ENCODE measurements around the gene ALPK1. TPM values are rescaled to one million over a fixed set of nuclear protein-coding genes. Genes with fewer than 3 reads are reported as not detected.

The ALPK1 gene
- total RNA-seq, 1 experiment from 2014 or later: 0.17 TPM

- H2BK120ac ChIP-seq (ENCODE audit: low read depth, low read length, poor library complexity, severe bottlenecking): no peak overlapping the region
- H4K5ac ChIP-seq (ENCODE audit: insufficient read length, low read depth, low read length): no peak overlapping the region
- H3K27ac Mint-ChIP-seq: no peak overlapping the region
- H3K27ac ChIP-seq (ENCODE audit: insufficient read length, low read depth, low read length): no peak overlapping the region
- H4K91ac ChIP-seq (ENCODE audit: insufficient read length, low read depth, low read length): no peak overlapping the region
- no peak overlapping the region for H3K4ac ChIP-seq (ENCODE audit: low read depth, low read length)
- H3K56ac ChIP-seq (ENCODE audit: insufficient read length, low read depth, low read length): no peak overlapping the region
- no peaks in the 10 kb centered on the region for H3K23me2 ChIP-seq (ENCODE audit: insufficient read length, low read depth, low read length, poor library complexity, severe bottlenecking)
- no peaks in the 10 kb centered on the region for H3K27me3 ChIP-seq (ENCODE audit: insufficient read depth, low read length)
- H3K4me3 Mint-ChIP-seq: no peak overlapping the region
- H2BK12ac ChIP-seq (ENCODE audit: insufficient read length, low read depth, low read length): no peak overlapping the region
- no CpG with 5 or more reads among the region's 3 CpGs for WGBS (ENCODE audit: extremely low coverage, insufficient read length, low lambda C conversion rate)
- no peak overlapping the region for H2BK5ac ChIP-seq (ENCODE audit: insufficient read length, low read length)
- no peak overlapping the region for H3K4me2 ChIP-seq (ENCODE audit: insufficient read depth, insufficient read length, low read length)
- H3K14ac ChIP-seq (ENCODE audit: insufficient read depth, low read length): no peak overlapping the region
- H2AFZ ChIP-seq (ENCODE audit: low read length): no peak overlapping the region
- no peak overlapping the region for H2AK5ac ChIP-seq (ENCODE audit: insufficient read length, low read length)
- no peaks in the 10 kb centered on the region for H3K79me2 ChIP-seq (ENCODE audit: insufficient read depth, low read length)
- TF ChIP-seq CTCF (conservative IDR thresholded peaks at IDR 0.05): no peak
- H3K27me3 Mint-ChIP-seq (ENCODE audit: low read depth): no peaks in the 10 kb centered on the region
- H3K18ac ChIP-seq (ENCODE audit: insufficient read length, low read depth, low read length): no peak overlapping the region
- H2BK15ac ChIP-seq (ENCODE audit: low read depth, low read length): no peak overlapping the region
- peaks cover 10 to 12% of the 10 kb centered on the region in 2 experiments for H3K4me1 Mint-ChIP-seq
- peaks cover 4 to 8% of the 10 kb centered on the region in 2 experiments; a peak in 4 of 5 replicates for H3K9me3 Mint-ChIP-seq
- no peak overlapping the region for H4K8ac ChIP-seq (replicated peaks; ENCODE audit: insufficient read length, low read depth, low read length)
- H3K36me3 Mint-ChIP-seq (ENCODE audit: insufficient read depth in 1 of 3, low read depth in 3 of 3): peaks cover 9 to 14% (median 11%) of the 10 kb centered on the region in 3 experiments; a peak in 5 of 7 replicates
- no peak overlapping the region for H2BK20ac ChIP-seq (ENCODE audit: low read depth, low read length, poor library complexity, severe bottlenecking)
- H3K79me1 ChIP-seq (ENCODE audit: insufficient read depth, low read depth, low read length, poor library complexity, severe bottlenecking): no peaks in the 10 kb centered on the region
- H3K4me1 ChIP-seq (ENCODE audit: insufficient read depth, low read length): peaks cover 3% of the 10 kb centered on the region; the same call in 1 of the 2 replicates
- no peak overlapping the region for H3T11ph ChIP-seq (ENCODE audit: low read length)
- H4K20me1 ChIP-seq (ENCODE audit: control insufficient read depth, insufficient read depth, insufficient read length): no peaks in the 10 kb centered on the region
- H3K23ac ChIP-seq (ENCODE audit: insufficient read length, low read depth, low read length): no peak overlapping the region
- DNase-seq: no peak
- no peak overlapping the region for H3K9ac ChIP-seq (ENCODE audit: extremely low read depth, insufficient read length, low read length)
- H3K9me3 ChIP-seq (ENCODE audit: control insufficient read depth, low read depth, low read length): no peaks in the 10 kb centered on the region
Measured at GRCh38 chr4:112276113-112276512, 21.1 kb upstream of the ALPK1 start.

All from H9 (cell line).